Panc1 (cell line): Measurements from ENCODE around the gene SLC9C1. TPM values are rescaled to one million over a fixed set of nuclear protein-coding genes. Genes with fewer than 3 reads are reported as not detected.

Source experiments
- ATAC-seq: fragments of 200-7000 bp; cut with Tn5 transposase; 2 replicates; pipeline ENCODE4 v1.9.1; 2020; ENCODE audit warnings: mild to moderate bottlenecking, moderate library complexity
- BruUV-seq: library from RNA; stranded (reverse); fragments of 400-500 nt; replicated peaks from 2 replicates; lab custom pipeline; 2021; lab: Mats Ljungman, UMichigan
- CTCF ChIA-PET: fragments of 300-600 bp; sonication (Branson Sonifier 250); formaldehyde crosslinking; loops from one replicate; lab custom pipeline; 2022; ENCODE audit warnings: antibody characterized with exemption; lab: Charles Lee
- POLR2A ChIA-PET: fragments of 300-600 bp; sonication (Branson Sonifier 250); formaldehyde crosslinking; loops from one replicate; lab custom pipeline; 2022; ENCODE audit warnings: antibody characterized with exemption; lab: Charles Lee
- DNase-seq: peaks from one replicate; pipeline ENCODE4 v3.0.0-alpha.2; 2010; ENCODE audit warnings: low read depth, low spot score
- H3K27ac ChIP-seq: 2 replicates; pipeline ENCODE4 v1.5.1; 2011; ENCODE audit warnings: mild to moderate bottlenecking, low read length, inconsistent platforms
- H3K27me3 ChIP-seq: fragments of 200-500 bp; sonication (Bioruptor generic); 2 replicates; pipeline ENCODE4 v1.6.0; 2014; ENCODE audit warnings: low read length, inconsistent platforms; ENCODE audit not compliant: control insufficient read depth, insufficient read depth
- H3K36me3 ChIP-seq: fragments of 200-500 bp; sonication (Bioruptor generic); 2 replicates; pipeline ENCODE4 v1.5.1; 2014; ENCODE audit warnings: inconsistent platforms, mild to moderate bottlenecking, low read length, moderate library complexity; ENCODE audit not compliant: control insufficient read depth, insufficient read depth
- H3K4me1 ChIP-seq: 2 replicates; pipeline ENCODE4 v1.5.1; 2011; ENCODE audit warnings: inconsistent platforms, mild to moderate bottlenecking, low read length, moderate library complexity; ENCODE audit not compliant: control insufficient read depth, insufficient read depth
- H3K4me3 ChIP-seq, 2 experiments: 2 replicates each; pipeline ENCODE4 v1.5.1; 2011 to 2012; ENCODE audit warnings: low read depth in 2 of 2, low read length in 2 of 2, mild to moderate bottlenecking in 2 of 2, inconsistent platforms in 1 of 2, moderate library complexity in 1 of 2
- H3K9me3 ChIP-seq: fragments of 200-500 bp; sonication (Bioruptor generic); 2 replicates; pipeline ENCODE4 v1.5.1; 2014; ENCODE audit warnings: low read depth, mild to moderate bottlenecking, inconsistent platforms, low read length, moderate library complexity; ENCODE audit not compliant: control insufficient read depth, insufficient read depth
- CTCF ChIP-seq: fragments of 450-650 bp; IDR thresholded peaks from 2 replicates; pipeline ENCODE4 v1.5.1; 2017; ENCODE audit warnings: mild to moderate bottlenecking
- POLR2AphosphoS5 ChIP-seq: IDR thresholded peaks from 2 replicates; pipeline ENCODE4 v1.6.1; 2012; ENCODE audit warnings: mild to moderate bottlenecking, low read depth, low read length, moderate library complexity
- REST ChIP-seq, 2 experiments: IDR thresholded peaks; 2 replicates each; pipeline ENCODE4 v1.6.1; 2011 to 2012; ENCODE audit warnings: low read depth in 2 of 2, control low read depth in 1 of 2, low read length in 1 of 2, mild to moderate bottlenecking in 1 of 2, moderate library complexity in 1 of 2; ENCODE audit not compliant: insufficient read depth in 1 of 2
- SIN3A ChIP-seq: IDR thresholded peaks from 2 replicates; pipeline ENCODE4 v1.6.1; 2012; ENCODE audit warnings: low read depth, mild to moderate bottlenecking, low read length, moderate library complexity, borderline replicate concordance; ENCODE audit not compliant: insufficient read depth
- TCF7L2 ChIP-seq: IDR thresholded peaks from 2 replicates; pipeline ENCODE4 v1.6.1; 2011; ENCODE audit warnings: mild to moderate bottlenecking, low read depth, low read length, inconsistent platforms
- in situ Hi-C: cut with HindIII; loops from 2 replicates; pipeline ENCODE4 v1.10.0; 2016; ENCODE audit warnings: low sequenced_read_pairs, low pct_unique_long_range_greater_than_20kb
- intact Hi-C: fragments of 100-400 bp; cut with micrococcal nuclease; formaldehyde crosslinking; loops from one replicate; pipeline ENCODE4 v1.10.0; 2022; ENCODE audit not compliant: unreplicated experiment
- total RNA-seq: library from RNA; stranded (reverse); gene quantifications from one replicate; pipeline ENCODE4 v1.2.1, GENCODE V29; 2021; ENCODE audit not compliant: unreplicated experiment

SLC9C1 gene
- total RNA-seq, 1 experiment from 2014 or later: not detected

- Histone ChIP-seq H3K4me3 (no peak overlapping the region), H3K36me3 (no peaks in the 10 kb centered on the region), H3K9me3 (no peaks in the 10 kb centered on the region), H3K27me3 (no peaks in the 10 kb centered on the region), H3K4me1 (no peaks in the 10 kb centered on the region; the same call in 1 of the 2 replicates), H3K27ac (no peak overlapping the region)
- intact Hi-C loops (no loop called here), in situ Hi-C loops (no loop called here)
- ChIA-PET CTCF (no interaction called here), POLR2A (no interaction called here)
- ATAC-seq: no peak
- TF ChIP-seq POLR2AphosphoS5: no peak
- no peak for TF ChIP-seq SIN3A
- BruUV-seq: no TSS peak
- no peak for DNase-seq
These were observed 166.2 kb downstream of the SLC9C1 start for GRCh38 chr3:112127522-112128494.

GRCh38 chr3:112126511-112126911 lies 167.5 kb downstream of the SLC9C1 start:
- Histone ChIP-seq H3K36me3 (no peaks in the 10 kb centered on the region), H3K4me1 (no peaks in the 10 kb centered on the region; the same call in 1 of the 2 replicates), H3K27ac (no peak overlapping the region), H3K27me3 (no peaks in the 10 kb centered on the region), H3K9me3 (no peaks in the 10 kb centered on the region), H3K4me3 (no peak overlapping the region)
- intact Hi-C loops: no loop called here
- TF ChIP-seq TCF7L2: no peak
- no peak for TF ChIP-seq SIN3A
- TF ChIP-seq CTCF: no peak
- TF ChIP-seq REST (IDR thresholded peaks at IDR 0.05; ENCODE audit: insufficient read depth in 1 of 2, low read depth in 2 of 2, low read length in 1 of 2): no peak
- TF ChIP-seq POLR2AphosphoS5: no peak
- no TSS peak for BruUV-seq
- in situ Hi-C loops: no loop called here
- ChIA-PET CTCF (no interaction called here), POLR2A (no interaction called here)
- DNase-seq: no peak
- ATAC-seq: no peak; the same call in 1 of the 2 replicates
